Middle frontal gyrus (tissue), 1 donor: ENCODE measurements around the gene PTPRE.

ENCODE experiments used
- DNase-seq: peaks from one replicate; pipeline ENCODE4 v3.0.0-alpha.2; 2015; ENCODE audit warnings: low spot score; ENCODE audit errors: extremely low spot score

The PTPRE gene

DNA sequence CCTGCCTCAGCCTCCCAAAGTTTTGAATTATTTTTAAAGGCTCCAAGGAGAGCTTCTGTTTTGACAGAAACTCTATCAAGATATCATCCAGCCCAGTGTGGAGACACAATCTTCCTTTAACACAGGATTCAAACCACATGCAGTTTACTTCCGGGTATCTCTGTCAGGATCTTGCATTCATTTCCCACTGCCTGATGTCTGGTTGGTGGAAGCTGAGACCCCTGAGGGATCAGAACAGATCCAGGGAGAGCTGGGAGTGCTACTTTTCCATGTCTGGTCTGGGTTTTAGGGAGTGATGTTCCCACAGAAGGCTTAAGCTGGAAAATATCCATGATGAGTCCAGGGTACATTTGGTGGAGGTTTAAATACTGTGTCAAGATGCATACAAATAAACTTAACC, 16.7 kb downstream of the PTPRE start:
- no peak for DNase-seq

GRCh38 chr10:127925471-127926207, 18.7 kb downstream of the PTPRE start:
- no peak for DNase-seq

DNA sequence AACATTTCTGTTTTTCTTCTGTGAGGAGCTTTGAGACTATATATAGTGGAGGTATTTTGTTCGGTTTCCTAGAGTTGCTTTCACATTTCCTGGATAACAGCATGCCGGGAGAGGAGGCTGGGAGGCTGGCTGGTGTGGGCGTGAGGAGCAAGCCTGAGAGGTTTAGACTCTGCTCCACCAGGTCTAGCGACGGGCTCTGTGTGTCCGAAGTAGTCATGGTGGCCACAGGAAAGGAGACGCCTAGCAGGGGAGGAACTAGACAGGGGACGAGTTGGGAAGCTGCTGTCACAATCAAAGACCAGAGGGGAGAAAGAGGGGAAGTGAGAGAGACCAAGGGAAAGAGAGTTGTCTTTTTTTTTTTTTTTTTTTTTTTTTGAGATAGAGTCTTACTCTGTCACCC, 19.6 kb downstream of the PTPRE start:
- no peak for DNase-seq

DNA sequence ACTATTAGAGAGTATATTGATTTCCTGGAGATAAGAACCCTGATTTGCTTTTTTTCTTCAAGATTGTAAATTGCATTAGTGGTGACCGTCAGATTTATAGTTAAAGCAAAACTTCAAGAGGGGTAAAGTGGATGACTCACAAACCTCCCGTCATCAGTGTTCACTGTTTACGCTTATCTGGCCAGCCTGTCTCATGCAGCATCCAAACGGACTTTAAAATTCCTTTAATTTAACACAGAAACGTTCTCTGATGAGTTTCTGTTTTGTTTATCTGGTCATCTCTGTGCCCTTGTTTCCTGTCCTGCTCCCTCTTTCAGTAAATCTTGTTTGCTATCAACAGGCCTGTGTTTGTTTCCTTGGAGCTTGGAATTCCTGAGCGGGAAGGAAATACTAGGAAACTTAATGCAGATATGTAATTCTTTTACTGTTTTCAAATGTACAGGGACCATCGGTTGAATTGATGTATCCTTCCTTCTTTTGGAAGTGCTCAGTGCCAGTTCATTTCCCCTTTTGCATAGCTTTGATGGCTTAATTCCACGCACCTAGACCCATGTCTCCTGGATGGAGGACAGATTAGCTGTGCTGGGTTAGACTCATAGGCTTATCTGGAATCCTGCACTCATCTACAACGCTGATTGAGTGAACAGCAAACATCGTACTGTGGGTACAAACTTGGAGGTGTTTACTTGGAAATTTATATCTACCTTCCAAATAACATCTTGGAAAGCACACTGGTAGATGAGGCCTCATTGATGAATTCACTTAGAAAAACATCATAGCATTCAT, 21.3 kb downstream of the PTPRE start:
- DNase-seq = no peak

DNA sequence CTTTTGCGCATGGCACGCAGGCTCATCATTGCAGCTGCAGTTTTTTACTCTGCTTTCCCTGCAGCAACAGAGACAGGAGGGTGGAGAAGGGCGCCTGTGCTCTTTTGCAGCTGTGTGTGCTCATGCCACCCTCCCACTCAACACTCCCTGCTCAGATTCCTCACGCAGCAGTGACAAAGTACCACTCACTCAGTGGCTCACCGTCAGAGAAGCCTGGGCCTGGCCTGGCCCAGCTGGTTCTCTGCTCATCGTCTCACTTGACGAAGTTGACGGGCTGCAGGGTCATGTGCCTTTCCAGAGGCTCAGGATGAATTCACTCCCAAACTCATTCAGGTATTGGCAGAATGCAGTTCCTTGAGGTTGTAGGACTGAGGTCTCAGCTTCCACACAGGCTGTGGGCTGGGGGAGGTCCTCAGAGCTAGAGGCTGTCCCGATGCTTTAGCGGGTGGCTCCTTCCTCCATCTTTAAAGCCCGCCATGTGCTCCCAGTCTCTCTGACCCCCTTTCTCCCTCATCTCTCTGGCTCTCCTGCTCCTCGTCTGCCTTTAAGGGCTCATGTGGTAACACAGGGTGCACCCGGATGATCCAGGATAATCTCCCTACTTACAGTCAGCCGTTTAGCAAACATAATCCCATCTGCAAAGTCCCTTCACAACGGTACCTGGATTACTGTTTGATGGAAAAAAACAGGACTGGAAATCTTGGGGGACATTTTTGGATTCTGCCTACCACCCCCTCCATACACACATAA, 25.8 kb downstream of the PTPRE start:
- no peak for DNase-seq

GRCh38 chr10:127933271-127933670, 26.4 kb downstream of the PTPRE start:
- no peak for DNase-seq

- DNase-seq = no peak
Observed at GRCh38 chr10:127934383-127934782, 27.5 kb downstream of the PTPRE start.

- DNase-seq = no peak
Observed at GRCh38 chr10:127935071-127935561, 28.2 kb downstream of the PTPRE start.

DNA sequence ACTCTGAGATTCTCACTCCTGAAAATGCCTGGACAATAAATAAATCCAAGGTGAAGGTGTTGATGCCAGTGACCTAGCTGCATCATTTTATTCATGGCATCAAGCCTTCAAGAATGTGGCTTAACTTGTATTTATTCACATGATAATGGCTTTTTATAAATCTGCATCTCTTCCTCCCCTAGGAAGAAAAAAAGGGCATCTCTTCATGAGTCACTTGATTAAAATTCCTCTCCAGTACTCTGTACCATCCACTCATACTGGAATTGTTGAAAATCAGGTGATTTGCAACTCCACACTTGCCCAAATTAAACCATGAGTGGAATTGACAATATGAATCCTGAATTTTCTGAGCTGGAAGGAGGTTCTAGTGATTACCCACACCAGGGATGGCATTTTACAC, 30.2 kb downstream of the PTPRE start:
- DNase-seq = no peak

DNA sequence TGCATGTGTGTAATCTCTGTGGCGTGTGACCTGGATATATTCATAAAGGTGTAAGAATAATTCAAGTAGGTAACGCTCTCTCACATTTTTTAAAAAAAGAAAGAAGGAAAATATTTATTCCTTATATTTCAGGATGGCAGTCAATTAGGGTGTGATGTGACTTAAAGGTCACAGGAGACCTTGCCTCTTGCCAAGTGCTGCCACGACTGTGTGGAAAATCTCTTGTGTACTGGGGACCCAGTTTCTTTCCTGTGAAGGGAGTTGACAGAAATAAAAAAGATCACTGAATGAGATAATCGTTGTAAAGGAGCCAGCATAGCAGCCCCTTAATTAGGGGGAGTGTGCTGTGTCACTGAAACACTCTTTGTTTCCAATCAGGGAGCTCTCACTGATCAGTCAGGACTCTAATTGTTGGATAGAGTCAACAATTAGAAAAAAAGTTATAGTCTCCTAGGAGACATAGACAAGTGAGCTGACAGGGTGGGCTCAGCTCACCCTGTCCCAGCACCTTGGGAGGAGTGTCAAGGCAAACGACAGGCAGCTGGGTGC, 31.1 kb downstream of the PTPRE start:
- no peak for DNase-seq

DNA sequence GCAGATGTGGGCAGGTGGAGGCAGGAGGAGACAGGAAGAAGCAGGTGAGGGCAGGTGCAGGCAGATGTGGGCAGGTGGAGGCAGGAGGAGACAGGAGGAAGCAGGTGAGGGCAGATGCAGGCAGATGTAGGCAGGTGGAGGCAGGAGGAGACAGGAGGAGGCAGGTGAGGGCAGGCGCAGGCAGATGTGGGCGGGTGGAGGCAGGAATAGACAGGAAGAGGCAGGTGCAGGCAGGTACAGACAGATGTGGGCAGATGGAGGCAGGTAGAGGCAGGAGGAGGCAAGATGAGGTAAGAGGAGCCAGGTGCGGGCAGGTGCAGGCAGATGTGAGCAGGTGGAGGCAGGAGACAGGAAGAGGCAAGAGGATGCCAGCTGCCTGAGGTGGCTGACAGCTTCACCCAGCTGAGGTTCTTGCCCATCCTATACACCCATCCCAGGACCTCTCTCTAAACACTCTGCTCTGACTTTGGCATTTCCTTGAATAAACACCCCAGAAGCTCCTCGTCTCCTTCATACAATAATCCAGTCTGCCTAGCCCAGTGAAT, 33.0 kb downstream of the PTPRE start:
- DNase-seq = no peak

GRCh38 chr10:127940866-127941640, 34.1 kb downstream of the PTPRE start:
- DNase-seq = no peak

DNA sequence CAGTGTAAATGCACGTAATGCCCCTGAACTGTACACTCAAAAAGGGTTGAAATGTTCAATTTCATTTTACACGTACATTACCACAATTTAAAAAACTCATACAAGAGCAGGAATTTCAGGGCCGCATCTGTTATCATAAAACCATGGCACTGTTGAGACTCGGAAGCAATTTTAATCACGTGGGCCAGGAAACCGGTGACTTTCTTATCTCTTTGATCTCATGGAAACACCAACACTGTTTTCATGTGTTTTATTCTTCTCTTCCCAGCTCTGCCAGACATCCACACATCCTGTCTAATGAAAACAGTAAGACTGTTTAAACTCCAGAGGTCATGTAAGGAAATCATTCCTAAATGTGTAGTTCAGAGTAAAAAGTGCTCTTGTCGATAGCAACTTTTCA, 35.9 kb downstream of the PTPRE start:
- no peak for DNase-seq

DNA sequence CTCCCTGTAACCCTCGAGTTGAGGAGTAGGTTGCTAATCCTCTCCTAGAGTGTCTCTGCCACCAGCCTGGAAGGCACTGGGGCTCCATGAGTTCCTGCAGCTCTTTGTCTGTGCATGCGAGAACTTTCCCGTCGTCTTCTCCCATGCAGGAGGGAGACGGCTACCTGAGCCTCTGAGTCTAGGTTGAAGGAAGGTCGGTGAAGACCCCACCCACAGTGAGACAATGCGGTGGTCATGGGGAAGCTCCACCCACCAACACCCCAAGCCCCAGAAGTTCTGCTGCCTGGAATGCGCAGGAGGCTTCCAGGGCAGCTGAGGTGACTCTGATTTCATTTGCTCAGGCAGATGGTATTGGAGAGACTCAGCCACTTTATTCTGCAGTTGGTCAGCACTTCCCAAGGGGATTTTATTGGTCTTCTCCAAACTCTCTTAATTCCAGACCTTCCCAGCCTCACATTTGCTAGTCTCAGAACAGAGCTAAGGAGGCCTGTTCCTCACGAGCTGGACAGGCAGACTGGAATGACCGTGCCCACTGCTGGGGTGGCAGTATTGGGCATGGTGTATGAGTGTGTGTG, 36.5 kb downstream of the PTPRE start:
- no peak for DNase-seq

GRCh38 chr10:127944256-127944655, 37.4 kb downstream of the PTPRE start:
- DNase-seq = no peak

- DNase-seq = no peak
Observed at GRCh38 chr10:127945341-127945758, 38.4 kb downstream of the PTPRE start.

DNA sequence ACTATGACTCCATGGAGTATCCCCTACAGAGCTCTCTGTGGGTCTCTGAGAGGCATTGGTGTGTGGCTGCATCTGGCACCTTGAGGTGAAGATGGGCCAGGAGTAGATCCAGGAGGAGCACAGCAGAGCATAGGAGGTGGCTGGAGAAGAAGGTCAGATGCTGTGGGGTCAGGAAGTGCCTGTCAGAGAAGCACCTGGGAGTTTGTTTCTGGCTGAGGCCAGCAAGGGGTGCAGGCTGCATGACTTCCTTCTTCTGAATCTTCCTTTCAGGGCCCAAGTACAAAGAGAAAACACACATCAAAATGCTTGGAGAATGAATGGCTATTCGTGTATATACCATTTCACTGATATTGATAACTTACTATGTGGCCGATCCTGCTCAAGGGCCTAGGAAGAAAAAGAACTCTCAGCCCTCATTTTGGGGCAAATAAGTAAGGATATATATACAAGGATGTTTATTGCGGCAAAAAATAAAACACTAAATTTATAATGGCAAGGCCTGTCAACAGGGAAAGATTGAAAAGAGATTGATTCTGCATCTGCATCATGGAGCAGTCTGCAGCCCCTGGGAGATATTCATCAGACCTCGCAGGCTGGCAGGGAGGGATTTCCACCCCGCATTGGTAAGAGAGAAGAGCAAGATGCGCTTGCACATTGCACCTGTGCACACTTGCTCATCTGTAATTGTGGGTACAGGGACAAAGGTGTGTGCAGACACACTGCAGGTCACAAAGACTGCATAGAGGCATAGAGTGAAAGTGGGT, 39.2 kb downstream of the PTPRE start:
- no peak for DNase-seq

- DNase-seq = no peak
Observed at GRCh38 chr10:127947211-127947610, 40.3 kb downstream of the PTPRE start.

DNA sequence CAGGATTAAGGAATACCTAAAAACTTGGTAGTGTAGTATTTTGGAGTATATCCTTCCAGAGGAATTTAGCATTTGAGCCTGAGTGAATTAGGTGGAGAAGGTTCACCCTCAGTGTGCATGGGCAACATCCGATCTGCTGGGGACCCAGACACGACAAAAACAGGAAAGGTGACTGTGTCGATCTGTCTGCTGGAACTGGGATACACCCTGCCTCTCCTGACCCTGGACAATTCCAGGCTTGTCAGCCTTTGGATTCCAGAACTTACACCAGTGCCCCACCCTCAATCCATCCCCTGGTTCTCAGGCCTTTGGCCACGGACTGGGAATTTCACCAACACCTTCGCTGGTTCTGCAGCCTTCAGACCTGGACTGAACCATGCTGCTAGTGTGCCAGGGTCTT, 41.9 kb downstream of the PTPRE start:
- DNase-seq = no peak

- DNase-seq = no peak
Observed at GRCh38 chr10:127949831-127950230, 42.9 kb downstream of the PTPRE start.
